Loucy (cell line): ENCODE measurements around the gene ETV3L.

Source experiments
- H2AFZ ChIP-seq: fragments of 200-600 bp; sonication (generic); 2 replicates; pipeline ENCODE4 v1.6.0; 2016; ENCODE audit warnings: antibody characterized with exemption, mild to moderate bottlenecking, low read length, moderate library complexity
- H3F3A ChIP-seq: fragments of 200-600 bp; 2 replicates; pipeline ENCODE4 v1.6.0; 2016; ENCODE audit warnings: antibody characterized with exemption, low read depth, mild to moderate bottlenecking
- H3K27me3 ChIP-seq: fragments of 200-600 bp; sonication (generic); 2 replicates; pipeline ENCODE4 v1.6.1; 2014; ENCODE audit warnings: low read length, mild to moderate bottlenecking; ENCODE audit not compliant: insufficient read depth, poor library complexity, severe bottlenecking
- H3K36me3 ChIP-seq: fragments of 200-600 bp; sonication (generic); 2 replicates; pipeline ENCODE4 v1.6.1; 2016; ENCODE audit warnings: low read length; ENCODE audit not compliant: insufficient read depth
- H3K4me1 ChIP-seq: fragments of 200-600 bp; sonication (generic); 2 replicates; pipeline ENCODE4 v1.5.1; 2014; ENCODE audit warnings: low read length, mild to moderate bottlenecking; ENCODE audit not compliant: insufficient read depth, poor library complexity, severe bottlenecking
- H3K4me2 ChIP-seq: fragments of 200-600 bp; sonication (generic); 2 replicates; pipeline ENCODE4 v1.6.0; 2014; ENCODE audit warnings: antibody characterized with exemption, low read length, low read depth, mild to moderate bottlenecking; ENCODE audit not compliant: poor library complexity, severe bottlenecking
- H3K4me3 ChIP-seq: fragments of 200-600 bp; sonication (generic); 2 replicates; pipeline ENCODE4 v1.5.1; 2014; ENCODE audit warnings: low read length, mild to moderate bottlenecking, mixed read lengths; ENCODE audit not compliant: poor library complexity, severe bottlenecking
- H3K79me2 ChIP-seq: fragments of 200-600 bp; sonication (generic); 2 replicates; pipeline ENCODE4 v1.6.1; 2014; ENCODE audit warnings: low read length; ENCODE audit not compliant: insufficient read depth
- H3K9ac ChIP-seq: fragments of 200-600 bp; sonication (generic); 2 replicates; pipeline ENCODE4 v1.6.0; 2014; ENCODE audit warnings: mild to moderate bottlenecking, low read depth, low read length, moderate library complexity; ENCODE audit not compliant: poor library complexity, severe bottlenecking
- H3K9me2 ChIP-seq: fragments of 200-600 bp; sonication (generic); replicated peaks from 2 replicates; pipeline ENCODE4 v1.6.1; 2016; ENCODE audit warnings: low read depth, low read length, mixed read lengths
- H3K9me3 ChIP-seq: fragments of 200-600 bp; sonication (generic); 2 replicates; pipeline ENCODE4 v1.6.1; 2014; ENCODE audit warnings: mild to moderate bottlenecking, antibody characterized with exemption, low read length, low read depth; ENCODE audit not compliant: insufficient read depth
- H4K20me1 ChIP-seq: fragments of 200-600 bp; sonication (generic); 2 replicates; pipeline ENCODE4 v1.6.0; 2014; ENCODE audit warnings: antibody characterized with exemption, low read length, mild to moderate bottlenecking; ENCODE audit not compliant: insufficient read depth, poor library complexity, severe bottlenecking
- EZH2phosphoT487 ChIP-seq: fragments of 200-600 bp; IDR thresholded peaks from 2 replicates; pipeline ENCODE4 v1.6.1; 2018; ENCODE audit warnings: antibody characterized with exemption, mild to moderate bottlenecking, moderate library complexity, borderline replicate concordance
- TF ChIP-seq, protein P1 (sequence below): fragments of 200-600 bp; sonication (generic); conservative IDR thresholded peaks from 2 replicates; pipeline ENCODE4 v1.5.1; 2014; ENCODE audit warnings: mild to moderate bottlenecking, antibody characterized with exemption, low read length

The ETV3L gene

DNA sequence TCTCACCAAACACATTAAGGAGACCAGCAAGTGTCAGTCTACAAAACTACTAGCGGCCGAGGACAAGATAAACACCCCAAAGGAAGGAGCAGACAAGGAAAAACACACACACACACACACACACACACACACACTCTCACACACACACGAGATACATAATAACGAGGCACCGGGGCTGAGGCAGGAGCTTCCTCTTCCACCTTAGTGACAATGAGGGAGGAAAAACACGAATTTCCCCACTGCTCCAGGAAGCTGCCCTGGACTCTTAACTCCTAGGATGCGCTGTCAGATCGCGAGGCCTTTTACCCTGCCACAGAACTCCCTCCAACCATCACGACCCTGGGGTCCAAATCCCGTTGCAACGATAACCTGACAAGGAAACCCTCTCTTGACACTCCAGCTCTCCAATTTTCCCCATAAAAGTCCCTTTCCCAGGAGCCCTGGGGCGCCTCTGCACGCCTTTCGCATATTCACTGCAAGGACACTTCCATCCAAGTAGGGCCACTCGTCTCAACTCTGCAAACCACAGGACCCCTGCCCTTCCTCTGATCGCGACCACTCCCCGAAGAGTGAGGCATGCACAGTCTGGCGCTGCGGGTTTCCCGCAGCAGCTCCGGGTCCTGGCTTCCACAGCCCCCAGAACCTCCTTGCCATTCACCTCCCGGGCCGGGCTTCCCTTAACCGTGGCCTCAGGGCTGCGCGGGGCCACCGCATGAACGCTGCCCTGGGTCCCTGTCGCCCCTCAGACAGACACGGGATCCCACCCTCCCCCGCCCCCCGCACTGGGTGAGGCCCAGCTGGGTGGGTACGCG is 38.0 kb upstream of the ETV3L start:
- Histone ChIP-seq H3K27me3 (peaks cover 7% of the 10 kb centered on the region), H3K9me2 (no peaks in the 10 kb centered on the region), H3K79me2 (peaks cover 40% of the 10 kb centered on the region), H3K4me2 (peak overlapping the region; percentile 93), H2AFZ (peak overlapping the region; percentile 84), H3K36me3 (peaks cover 11% of the 10 kb centered on the region; the same call in 1 of the 2 replicates), H3K4me3 (peak overlapping the region; percentile 94), H3K9ac (peak overlapping the region; percentile 86), H3K4me1 (peaks cover 53% of the 10 kb centered on the region), H3F3A (0 out of 2 replicates have a peak, but pooled peaks cover 7% of the 10 kb centered on the region), H3K9me3 (no peaks in the 10 kb centered on the region), H4K20me1 (peaks cover 54% of the 10 kb centered on the region)
- no peak for TF ChIP-seq EZH2phosphoT487
- TF ChIP-seq, protein P1, sequence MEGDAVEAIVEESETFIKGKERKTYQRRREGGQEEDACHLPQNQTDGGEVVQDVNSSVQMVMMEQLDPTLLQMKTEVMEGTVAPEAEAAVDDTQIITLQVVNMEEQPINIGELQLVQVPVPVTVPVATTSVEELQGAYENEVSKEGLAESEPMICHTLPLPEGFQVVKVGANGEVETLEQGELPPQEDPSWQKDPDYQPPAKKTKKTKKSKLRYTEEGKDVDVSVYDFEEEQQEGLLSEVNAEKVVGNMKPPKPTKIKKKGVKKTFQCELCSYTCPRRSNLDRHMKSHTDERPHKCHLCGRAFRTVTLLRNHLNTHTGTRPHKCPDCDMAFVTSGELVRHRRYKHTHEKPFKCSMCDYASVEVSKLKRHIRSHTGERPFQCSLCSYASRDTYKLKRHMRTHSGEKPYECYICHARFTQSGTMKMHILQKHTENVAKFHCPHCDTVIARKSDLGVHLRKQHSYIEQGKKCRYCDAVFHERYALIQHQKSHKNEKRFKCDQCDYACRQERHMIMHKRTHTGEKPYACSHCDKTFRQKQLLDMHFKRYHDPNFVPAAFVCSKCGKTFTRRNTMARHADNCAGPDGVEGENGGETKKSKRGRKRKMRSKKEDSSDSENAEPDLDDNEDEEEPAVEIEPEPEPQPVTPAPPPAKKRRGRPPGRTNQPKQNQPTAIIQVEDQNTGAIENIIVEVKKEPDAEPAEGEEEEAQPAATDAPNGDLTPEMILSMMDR: no peak

- TF ChIP-seq EZH2phosphoT487: no peak
- TF ChIP-seq, protein P1: no peak
- Histone ChIP-seq H3K4me3 (peak overlapping the region; percentile 94), H3K79me2 (peaks cover 40% of the 10 kb centered on the region), H3F3A (0 out of 2 replicates have a peak, but pooled peaks cover 7% of the 10 kb centered on the region), H3K27me3 (peaks cover 2% of the 10 kb centered on the region), H4K20me1 (peaks cover 60% of the 10 kb centered on the region), H3K9ac (peak overlapping the region; percentile 86), H3K4me2 (peak overlapping the region; percentile 93), H3K9me3 (no peaks in the 10 kb centered on the region), H3K4me1 (peaks cover 53% of the 10 kb centered on the region), H3K36me3 (peaks cover 17% of the 10 kb centered on the region; the same call in 1 of the 2 replicates), H2AFZ (no peak overlapping the region), H3K9me2 (no peaks in the 10 kb centered on the region)
These were observed 37.4 kb upstream of the ETV3L start for GRCh38 chr1:157137046-157137407.

DNA sequence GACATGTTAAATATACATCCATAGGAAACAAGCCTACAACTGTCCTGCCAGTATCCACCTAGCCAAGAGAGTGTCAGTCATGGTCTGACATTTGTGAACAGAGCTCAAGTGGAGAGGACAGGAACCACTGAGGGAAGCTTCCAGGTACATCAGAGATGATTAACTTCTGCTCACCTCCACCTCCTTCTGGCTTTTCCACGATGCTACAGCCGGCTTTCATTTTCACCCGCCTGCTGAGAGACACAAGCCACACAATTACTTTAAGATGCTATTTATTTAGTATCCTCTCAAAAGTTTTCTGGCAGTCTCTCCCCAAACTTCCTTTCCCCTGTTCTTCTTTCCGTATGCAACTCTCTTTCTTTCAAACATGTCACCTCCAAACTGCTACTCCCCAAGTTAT is 36.5 kb upstream of the ETV3L start:
- H3K4me3 ChIP-seq: peak overlapping the region; percentile 94
- H3K79me2 ChIP-seq: peaks cover 47% of the 10 kb centered on the region
- TF ChIP-seq, protein P1: peak; percentile 36
- no peak for TF ChIP-seq EZH2phosphoT487
- peaks cover 67% of the 10 kb centered on the region for H4K20me1 ChIP-seq
- H3K9me2 ChIP-seq: no peaks in the 10 kb centered on the region
- H3K36me3 ChIP-seq: peaks cover 25% of the 10 kb centered on the region; the same call in 1 of the 2 replicates
- peaks cover 53% of the 10 kb centered on the region for H3K4me1 ChIP-seq
- 0 out of 2 replicates have a peak, but pooled peaks cover 7% of the 10 kb centered on the region for H3F3A ChIP-seq
- H3K4me2 ChIP-seq: peak overlapping the region; percentile 93
- no peak overlapping the region for H2AFZ ChIP-seq
- no peaks in the 10 kb centered on the region for H3K27me3 ChIP-seq
- no peaks in the 10 kb centered on the region for H3K9me3 ChIP-seq
- H3K9ac ChIP-seq: peak overlapping the region; percentile 86
